Hepatocyte (in vitro differentiated cells): ENCODE data around the gene SHKBP1. TPM values are rescaled to one million over a fixed set of nuclear protein-coding genes. Genes with fewer than 3 reads are reported as not detected.

Experiments used
- DNase-seq: peaks from one replicate; pipeline ENCODE4 v3.0.0-alpha.2; 2016; ENCODE audit warnings: low spot score
- H2AFZ ChIP-seq: fragments of 200-600 bp; sonication (generic); 2 replicates; pipeline ENCODE4 v1.6.0; 2016; ENCODE audit warnings: antibody characterized with exemption, mild to moderate bottlenecking
- H3K27ac ChIP-seq: fragments of 200-600 bp; sonication (generic); 2 replicates; pipeline ENCODE4 v1.5.1; 2016; ENCODE audit warnings: mild to moderate bottlenecking
- H3K27me3 ChIP-seq: fragments of 200-600 bp; sonication (generic); 2 replicates; pipeline ENCODE4 v1.6.1; 2016
- H3K36me3 ChIP-seq: fragments of 200-600 bp; sonication (generic); replicated peaks from 2 replicates; pipeline ENCODE4 v1.5.1; 2016; ENCODE audit warnings: low read depth; ENCODE audit not compliant: insufficient read depth
- H3K4me1 ChIP-seq: fragments of 200-600 bp; sonication (generic); 2 replicates; pipeline ENCODE4 v1.5.1; 2016; ENCODE audit warnings: mild to moderate bottlenecking, moderate library complexity; ENCODE audit not compliant: insufficient read depth
- H3K4me2 ChIP-seq: fragments of 200-600 bp; sonication (generic); 2 replicates; pipeline ENCODE4 v1.6.0; 2016
- H3K4me3 ChIP-seq: fragments of 200-600 bp; sonication (generic); 2 replicates; pipeline ENCODE4 v1.5.1; 2016; ENCODE audit warnings: mild to moderate bottlenecking
- H3K79me2 ChIP-seq: fragments of 200-600 bp; sonication (generic); 2 replicates; pipeline ENCODE4 v1.6.0; 2017; ENCODE audit warnings: mild to moderate bottlenecking
- H3K9me2 ChIP-seq: fragments of 200-600 bp; sonication (generic); replicated peaks from 2 replicates; pipeline ENCODE4 v1.6.0; 2017; ENCODE audit warnings: mild to moderate bottlenecking; ENCODE audit not compliant: insufficient read depth
- H3K9me3 ChIP-seq: fragments of 200-600 bp; sonication (generic); 2 replicates; pipeline ENCODE4 v1.5.1; 2016; ENCODE audit warnings: low read depth, mild to moderate bottlenecking
- H4K20me1 ChIP-seq: fragments of 200-600 bp; sonication (generic); 2 replicates; pipeline ENCODE4 v1.6.0; 2016; ENCODE audit warnings: mild to moderate bottlenecking; ENCODE audit not compliant: insufficient read depth, poor library complexity, severe bottlenecking
- CTCF ChIP-seq: fragments of 200-600 bp; sonication (generic); IDR thresholded peaks from 2 replicates; pipeline ENCODE4 v1.5.1; 2016; ENCODE audit warnings: antibody characterized with exemption, mild to moderate bottlenecking; ENCODE audit not compliant: poor library complexity
- EZH2 ChIP-seq: fragments of 200-600 bp; sonication (generic); IDR thresholded peaks from 2 replicates; pipeline ENCODE4 v1.6.1; 2016; ENCODE audit warnings: antibody characterized with exemption, mild to moderate bottlenecking, borderline replicate concordance
- EZH2phosphoT487 ChIP-seq: fragments of 200-600 bp; sonication (generic); IDR thresholded peaks from one replicate; pipeline ENCODE4 v1.6.1; 2018; ENCODE audit warnings: antibody characterized with exemption, mild to moderate bottlenecking, low read depth, moderate library complexity; ENCODE audit not compliant: unreplicated experiment, severe bottlenecking
- WGBS: methylation state at CpG from one replicate; pipeline ENCODE4 v1.1.6; 2016; ENCODE audit warnings: low lambda C conversion rate; ENCODE audit errors: missing lambda C conversion rate; 5-methylcytosine and 5-hydroxymethylcytosine counted together
- polyA plus RNA-seq: library from polyadenylated mRNA; unstranded; fragments of >200 nt; fragmentation: Nextera tagmentation; extraction: Ambion mirVana; gene quantifications from 2 replicates; pipeline ENCODE4 v1.2.1, GENCODE V29; 2016
- total RNA-seq: library from RNA; depleted of rRNA; stranded (reverse); fragments of >200 nt; gene quantifications from 2 replicates; pipeline ENCODE4 v1.2.3, GENCODE V29; 2014

SHKBP1 gene
- total and polyA plus RNA-seq, 2 experiments from 2014 or later = 44.6 to 83.6 TPM

GRCh38 chr19:40638327-40638726 lies 61.7 kb downstream of the SHKBP1 start:
- TF ChIP-seq EZH2 = no peak
- no peak for TF ChIP-seq EZH2phosphoT487
- no peak for TF ChIP-seq CTCF
- Histone ChIP-seq H3K4me1 (peaks cover 14% of the 10 kb centered on the region), H4K20me1 (no peaks in the 10 kb centered on the region), H3K9me3 (no peaks in the 10 kb centered on the region), H2AFZ (no peak overlapping the region), H3K27me3 (no peaks in the 10 kb centered on the region), H3K9me2 (no peaks in the 10 kb centered on the region), H3K36me3 (no peaks in the 10 kb centered on the region), H3K4me3 (no peak overlapping the region), H3K4me2 (no peak overlapping the region), H3K27ac (no peak overlapping the region), H3K79me2 (no peaks in the 10 kb centered on the region)
- WGBS = 89% methylated on average over 1 of the region's 1 CpG
- no peak for DNase-seq

DNA sequence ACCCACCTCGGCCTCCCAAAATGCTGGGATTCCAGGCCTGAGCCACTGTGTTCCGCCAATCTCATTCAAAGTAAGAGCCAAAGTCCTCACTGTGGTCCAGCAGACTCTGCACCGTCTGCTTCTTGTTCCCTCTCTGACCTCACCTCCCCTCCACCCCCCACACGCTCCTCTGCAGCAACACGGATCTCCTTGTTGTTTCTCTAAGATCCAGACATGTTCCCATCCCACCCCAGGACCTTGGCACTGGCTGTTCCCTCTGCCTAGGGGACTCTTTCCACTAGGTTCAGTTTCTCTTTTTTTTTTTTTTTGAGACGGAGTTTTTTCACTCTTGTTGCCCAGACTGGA lies 62.9 kb downstream of the SHKBP1 start:
- Histone ChIP-seq H3K4me2 (no peak overlapping the region), H3K4me3 (no peak overlapping the region), H3K79me2 (no peaks in the 10 kb centered on the region), H3K27me3 (no peaks in the 10 kb centered on the region), H3K9me3 (no peaks in the 10 kb centered on the region), H3K27ac (no peak overlapping the region), H4K20me1 (no peaks in the 10 kb centered on the region), H2AFZ (no peak overlapping the region), H3K36me3 (no peaks in the 10 kb centered on the region), H3K4me1 (peaks cover 11% of the 10 kb centered on the region), H3K9me2 (no peaks in the 10 kb centered on the region)
- no peak for DNase-seq
- 81% methylated on average over 6 of the region's 6 CpGs for WGBS
- no peak for TF ChIP-seq EZH2phosphoT487
- no peak for TF ChIP-seq CTCF
- no peak for TF ChIP-seq EZH2

- DNase-seq = no peak
- Histone ChIP-seq H2AFZ (no peak overlapping the region), H3K4me3 (no peak overlapping the region), H3K4me2 (peak overlapping the region; percentile 35), H3K4me1 (peaks cover 16% of the 10 kb centered on the region), H3K79me2 (no peaks in the 10 kb centered on the region), H3K27me3 (no peaks in the 10 kb centered on the region), H3K36me3 (no peaks in the 10 kb centered on the region), H3K9me2 (no peaks in the 10 kb centered on the region), H3K9me3 (no peaks in the 10 kb centered on the region), H3K27ac (peak overlapping the region; percentile 59), H4K20me1 (no peaks in the 10 kb centered on the region)
- TF ChIP-seq EZH2phosphoT487 = no peak
- WGBS = 52% methylated on average over 2 of the region's 5 CpGs
These were observed 64.1 kb downstream of the SHKBP1 start for GRCh38 chr19:40640744-40641143.

Other genes starting within 250 kb of the SHKBP1 start
- gene C19orf47, start 228.5 kb upstream of the SHKBP1 start, total RNA-seq = 7.4 and 9.7 TPM in 2 replicates
- 9.3 and 9.8 TPM in 2 replicates for gene C19orf47, start 228.5 kb upstream of the SHKBP1 start, polyA plus RNA-seq
- gene PLD3, start 228.2 kb upstream of the SHKBP1 start, total RNA-seq = 668 and 805 TPM in 2 replicates
- gene PLD3, start 228.2 kb upstream of the SHKBP1 start, polyA plus RNA-seq = 1,297 and 1,400 TPM in 2 replicates
- gene HIPK4, start 186.7 kb upstream of the SHKBP1 start, total RNA-seq = 0.07 and 0.08 TPM in 2 replicates
- 0.13 TPM in 1 of 2 replicates, not detected in the other for gene HIPK4, start 186.7 kb upstream of the SHKBP1 start, polyA plus RNA-seq
- gene PRX, start 163.5 kb upstream of the SHKBP1 start, total RNA-seq = 1.9 and 2.0 TPM in 2 replicates
- gene PRX, start 163.5 kb upstream of the SHKBP1 start, polyA plus RNA-seq = 0.80 and 1.4 TPM in 2 replicates
- 14.4 and 17.1 TPM in 2 replicates for gene SERTAD1, start 150.9 kb upstream of the SHKBP1 start, total RNA-seq
- 17.9 and 23.6 TPM in 2 replicates for gene SERTAD1, start 150.9 kb upstream of the SHKBP1 start, polyA plus RNA-seq
- gene SERTAD3, start 132.5 kb upstream of the SHKBP1 start, total RNA-seq = 36.4 and 40.4 TPM in 2 replicates
- 62.2 and 64.0 TPM in 2 replicates for gene SERTAD3, start 132.5 kb upstream of the SHKBP1 start, polyA plus RNA-seq
- gene BLVRB, start 111.1 kb upstream of the SHKBP1 start, total RNA-seq = 114 and 116 TPM in 2 replicates
- gene BLVRB, start 111.1 kb upstream of the SHKBP1 start, polyA plus RNA-seq = 146 and 157 TPM in 2 replicates
- gene SPTBN4, start 109.9 kb upstream of the SHKBP1 start, total RNA-seq = 0.28 and 0.67 TPM in 2 replicates
- gene SPTBN4, start 109.9 kb upstream of the SHKBP1 start, polyA plus RNA-seq = 0.66 and 1.3 TPM in 2 replicates
- gene LTBP4, start 24.5 kb downstream of the SHKBP1 start, total RNA-seq = 45.6 and 50.2 TPM in 2 replicates
- 163 and 185 TPM in 2 replicates for gene LTBP4, start 24.5 kb downstream of the SHKBP1 start, polyA plus RNA-seq
- 15.7 and 26.0 TPM in 2 replicates for gene NUMBL, start 113.8 kb downstream of the SHKBP1 start, total RNA-seq
- gene NUMBL, start 113.8 kb downstream of the SHKBP1 start, polyA plus RNA-seq = 31.3 and 32.1 TPM in 2 replicates
- 46.2 and 49.2 TPM in 2 replicates for gene COQ8B, start 140.0 kb downstream of the SHKBP1 start, total RNA-seq
- gene COQ8B, start 140.0 kb downstream of the SHKBP1 start, polyA plus RNA-seq = 40.2 and 40.7 TPM in 2 replicates
- gene ITPKC, start 140.2 kb downstream of the SHKBP1 start, total RNA-seq = 52.3 and 52.9 TPM in 2 replicates
- gene ITPKC, start 140.2 kb downstream of the SHKBP1 start, polyA plus RNA-seq = 67.6 and 75.8 TPM in 2 replicates
- 3.2 and 3.8 TPM in 2 replicates for gene ACTMAP, start 173.6 kb downstream of the SHKBP1 start, total RNA-seq
- gene ACTMAP, start 173.6 kb downstream of the SHKBP1 start, polyA plus RNA-seq = 14.8 and 19.1 TPM in 2 replicates
- 25.1 and 33.2 TPM in 2 replicates for gene SNRPA, start 174.3 kb downstream of the SHKBP1 start, total RNA-seq
- 86.9 and 95.0 TPM in 2 replicates for gene SNRPA, start 174.3 kb downstream of the SHKBP1 start, polyA plus RNA-seq
- gene MIA, start 198.6 kb downstream of the SHKBP1 start, total RNA-seq = 0.88 TPM in 1 of 2 replicates, not detected in the other
- 0.86 and 2.0 TPM in 2 replicates for gene MIA, start 198.6 kb downstream of the SHKBP1 start, polyA plus RNA-seq
- 20.2 and 29.1 TPM in 2 replicates for gene RAB4B, start 201.4 kb downstream of the SHKBP1 start, total RNA-seq
- 49.3 and 60.8 TPM in 2 replicates for gene RAB4B, start 201.4 kb downstream of the SHKBP1 start, polyA plus RNA-seq
- 84.4 and 88.4 TPM in 2 replicates for gene EGLN2, start 222.3 kb downstream of the SHKBP1 start, total RNA-seq
- gene EGLN2, start 222.3 kb downstream of the SHKBP1 start, polyA plus RNA-seq = 119 and 121 TPM in 2 replicates